Adrenal gland (tissue), 19 donors: ENCODE measurements around the gene BACH2. TPM values are rescaled to one million over a fixed set of nuclear protein-coding genes. Genes with fewer than 3 reads are reported as not detected.

ENCODE experiments used
- DNase-seq, 7 donors: peaks; one replicate each; pipeline ENCODE4 v3.0.0-alpha.2; 2019 to 2020
- H3K27ac ChIP-seq, 5 donors: fragments of 200-600 bp; sonication (generic) in 4 of 5; 1 replicate in 3 of 5; 2 replicates in 2 of 5; pipeline versions ENCODE4 v1.5.1 to v1.8.0; 2016 to 2020; ENCODE audit warnings: mild to moderate bottlenecking in 1 of 5
- H3K27me3 ChIP-seq: fragments of 200-600 bp; 2 replicates; pipeline ENCODE4 v1.8.0; 2021
- H3K36me3 ChIP-seq, 2 donors: fragments of 200-600 bp; replicated peaks in 1 of 2; 1 replicate in 1 of 2; 2 replicates in 1 of 2; pipeline versions ENCODE4 v1.5.1 to v1.8.0; 2018 to 2022
- H3K4me1 ChIP-seq, 2 donors: fragments of 200-600 bp; replicated peaks in 1 of 2; 1 replicate in 1 of 2; 2 replicates in 1 of 2; pipeline versions ENCODE4 v1.5.1 to v1.8.0; 2018 to 2021
- H3K4me3 ChIP-seq, 4 donors: fragments of 200-600 bp; sonication (generic) in 3 of 4; one replicate each; pipeline ENCODE4 v1.5.1; 2016 to 2018
- H3K9me3 ChIP-seq, 3 donors: fragments of 200-600 bp; sonication (generic) in 1 of 3; replicated peaks in 1 of 3; 1 replicate in 2 of 3; 2 replicates in 1 of 3; pipeline versions ENCODE4 v1.5.1 to v1.8.0; 2016 to 2021
- CTCF ChIP-seq, 6 experiments: fragments of 450-650 bp in 4 of 6; fragments of 200-600 bp in 2 of 6; sonication (generic) in 1 of 6; IDR thresholded peaks; 1 replicate in 5 of 6; 2 replicates in 1 of 6; pipeline versions ENCODE4 v1.5.1 to v1.8.0; 2016 to 2021; ENCODE audit warnings: antibody characterized with exemption in 6 of 6, mild to moderate bottlenecking in 2 of 6, moderate library complexity in 1 of 6
- POLR2A ChIP-seq, 2 donors: fragments of 450-650 bp; IDR thresholded peaks; one replicate each; pipeline ENCODE4 v1.6.1; 2017; ENCODE audit warnings: antibody characterized with exemption in 2 of 2, mild to moderate bottlenecking in 2 of 2, moderate library complexity in 1 of 2
- WGBS, 4 donors: extraction: QIAGEN DNeasy Blood & Tissue Kit in 2 of 4; methylation state at CpG; one replicate each; pipeline versions ENCODE4 v1.1.5 to v1.1.7; 2013 to 2017; 5-methylcytosine and 5-hydroxymethylcytosine counted together
- intact Hi-C, 2 donors: fragments of 100-400 bp; cut with DNase I; formaldehyde crosslinking; loops; one replicate each; pipeline versions ENCODE4 v1.14.1 to v1.15.0; 2022 to 2023
- long read RNA-seq, 10 donors: library from polyadenylated mRNA in 3 of 10; unstranded in 2 of 10; stranded (forward) in 1 of 10; transcript quantifications; one replicate each; pipeline ENCODE4 v2.0.0 and lab custom pipeline, GENCODE V29; 2021 to 2026
- polyA plus RNA-seq, 3 donors: library from polyadenylated mRNA; stranded (reverse); fragments of 200-250 nt in 2 of 3; fragments of 350-450 nt in 1 of 3; fragmentation: Illumina TruSeq in 1 of 3; extraction: RNeasy Lipid Tissue Mini Kit (QIAGEN cat#74804) in 1 of 3; gene quantifications; one replicate each; pipeline ENCODE4 v1.2.3, GENCODE V29; 2013 to 2014
- total RNA-seq, 9 donors: library from RNA; depleted of rRNA in 4 of 9; stranded (reverse); fragments of >200 nt in 4 of 9; fragments of 120-200 nt in 1 of 9; fragmentation: NEBNext Ultra II Directional in 1 of 9; extraction: Animal tissue kit (Norgen Biotek cat#: 25700) in 1 of 9; gene quantifications; one replicate each; pipeline versions ENCODE4 v1.1.0 to v1.2.4, GENCODE V29; 2013 to 2023
- donor health status: healthy with polysubstance abuse.
- donor health status: Bipolar disorder and iron deficiency.
- donor health status: DM: yes; HTN: yes; CAD: no.
- donor health status: DM: no; HTN: no; CAD: no.
- donor health status: DM: no; HTN: no; CAD: no.
- donor health status: DM: yes; HTN: yes; CAD: no.

Gene BACH2
- total RNA-seq (1 to 10 TPM in 6 of 9 donors, under 1 TPM in 3; 0.17 to 2.9 (median 1.3) TPM), polyA plus RNA-seq (under 1 TPM; 0.08 to 0.13 (median 0.09) TPM)
- long read RNA-seq, donor 1, result 0 reads
- long read RNA-seq, donor 2, result 0 reads
- long read RNA-seq, donor 3, result 0 reads
- long read RNA-seq, donor 4, result 0 reads
- long read RNA-seq, donor 5, partial matches to known transcripts, result 0 of 1 reads
- long read RNA-seq, donor 5, other reads (novel, unspliced or antisense), result 1 of 1 reads
- long read RNA-seq, donor 6, result 0 reads
- long read RNA-seq, donor 7, result 0 reads
- long read RNA-seq, donor 8, partial matches to known transcripts, result 0 of 1 reads
- long read RNA-seq, donor 8, other reads (novel, unspliced or antisense), result 0 of 1 reads
- long read RNA-seq, donor 9, result 0 reads
- long read RNA-seq, donor 10, result 0 reads

- peaks cover 5% of the 10 kb centered on the region for H3K27me3 ChIP-seq
- intact Hi-C loops, result loop anchor here (5.0 to 10.0 kb wide), 5 partner anchors 88 to 324 kb away; no protein-coding TSS in a partner anchor
- WGBS, 4 donors, result 0 to 1% (median 0%) methylated on average over 4 to 112 of the region's 112 CpGs
Observed at GRCh38 chr6:90296341-90297114, at the start of gene BACH2. Gene BACH2, minus strand, starts transcription at chr6:90296843. Its CDS starts 287,999 bp downstream, at chr6:90008844.

GRCh38 chr6:90343576-90343975 is 46.9 kb upstream of the BACH2 start:
- intact Hi-C loops, result no loop called here
- TF ChIP-seq CTCF (IDR thresholded peaks at IDR 0.05) (peak in 2 of 6 experiments; percentile 23 to 24), POLR2A (IDR thresholded peaks at IDR 0.05) (no peak)
- Histone ChIP-seq H3K36me3 (no peaks in the 10 kb centered on the region), H3K27ac (no peak overlapping the region), H3K27me3 (no peaks in the 10 kb centered on the region), H3K9me3 (no peaks in the 10 kb centered on the region), H3K4me1 (peaks cover 0 to 9% of the 10 kb centered on the region in 2 donors), H3K4me3 (no peak overlapping the region)
- WGBS, 4 donors, result 27 to 41% (median 31%) methylated on average over 5 of the region's 5 CpGs
- peak; percentile 66 to 90 (median 83) for DNase-seq

More at GRCh38 chr6:90296341-90297114, at the start of gene BACH2:
- peak; percentile 79 to 92 (median 90) for DNase-seq
- no peaks in the 10 kb centered on the region for H3K36me3 ChIP-seq
- H3K4me1 ChIP-seq, result peaks cover 12 to 17% of the 10 kb centered on the region in 2 donors
- peak within 1 kb of the TSS in 3 of 5 donors; percentile 41 to 68 (median 62) for H3K27ac ChIP-seq
- peak within 1 kb of the TSS; percentile 40 to 89 (median 68) for H3K4me3 ChIP-seq
- peak in 1 of 6 experiments; percentile 8 for TF ChIP-seq CTCF (IDR thresholded peaks at IDR 0.05)
- TF ChIP-seq POLR2A (IDR thresholded peaks at IDR 0.05), result peak in 1 of 2 donors; percentile 55
- H3K9me3 ChIP-seq, result no peaks in the 10 kb centered on the region

GRCh38 chr6:90338409-90338808 is 41.8 kb upstream of the BACH2 start:
- DNase-seq, result no peak
- 85 to 94% (median 88%) methylated on average over 1 of the region's 1 CpG for WGBS, 4 donors
- intact Hi-C loops, result no loop called here

More at GRCh38 chr6:90338409-90338808, 41.8 kb upstream of the BACH2 start:
- no peak overlapping the region for H3K4me3 ChIP-seq
- no peaks in the 10 kb centered on the region for H3K27me3 ChIP-seq
- TF ChIP-seq POLR2A (IDR thresholded peaks at IDR 0.05) (no peak), CTCF (IDR thresholded peaks at IDR 0.05) (no peak)
- peaks cover 0 to 4% of the 10 kb centered on the region in 2 donors for H3K4me1 ChIP-seq
- H3K36me3 ChIP-seq, result no peaks in the 10 kb centered on the region
- no peak overlapping the region for H3K27ac ChIP-seq
- H3K9me3 ChIP-seq, result no peaks in the 10 kb centered on the region
